H1 (cell line): Measurements from ENCODE around the gene CDH11. TPM values are rescaled to one million over a fixed set of nuclear protein-coding genes. Genes with fewer than 3 reads are reported as not detected.

Experiments used
- CTCF ChIA-PET: fragments of 300-600 bp; sonication (Branson Sonifier 250); formaldehyde crosslinking; loops from one replicate; lab custom pipeline; 2021; ENCODE audit not compliant: partially characterized antibody; lab: Charles Lee
- POLR2A ChIA-PET: fragments of 300-600 bp; sonication (Branson Sonifier 250); formaldehyde crosslinking; loops from one replicate; lab custom pipeline; 2021; ENCODE audit warnings: inconsistent platforms; ENCODE audit not compliant: partially characterized antibody; lab: Charles Lee
- DNase-seq, 2 experiments: peaks; one replicate each; pipeline versions ENCODE4 v3.0.0 to v3.0.0-alpha.2; 2010 to 2022; ENCODE audit warnings: low spot score in 2 of 2, low read depth in 1 of 2, mixed read lengths in 1 of 2
- FAIRE-seq: peaks from 2 replicates; lab custom pipeline; 2011; peaks lifted over from hg19 to GRCh38; lab: Jason Lieb, UNC
- H2AFZ ChIP-seq: 2 replicates; pipeline ENCODE4 v1.8.1; 2012; ENCODE audit warnings: low read length, inconsistent platforms
- H2AK5ac ChIP-seq: 2 replicates; pipeline ENCODE4 v1.6.1; 2013; ENCODE audit warnings: low read depth, low read length
- H2BK120ac ChIP-seq: replicated peaks from 2 replicates; pipeline ENCODE3; 2013; ENCODE audit warnings: low read depth, low read length, inconsistent platforms
- H2BK12ac ChIP-seq: 2 replicates; pipeline ENCODE4 v1.6.1; 2013; ENCODE audit warnings: low read depth, low read length
- H2BK15ac ChIP-seq: 2 replicates; pipeline ENCODE4 v1.6.1; 2013; ENCODE audit warnings: low read length
- H2BK20ac ChIP-seq: 2 replicates; pipeline ENCODE4 v1.6.1; 2013; ENCODE audit warnings: low read length
- H2BK5ac ChIP-seq: 2 replicates; pipeline ENCODE4 v1.6.1; 2013; ENCODE audit warnings: low read depth, low read length
- H3K14ac ChIP-seq: 2 replicates; pipeline ENCODE4 v1.6.1; 2013; ENCODE audit warnings: inconsistent platforms; ENCODE audit not compliant: insufficient read length
- H3K18ac ChIP-seq: 2 replicates; pipeline ENCODE4 v1.6.1; 2013; ENCODE audit warnings: low read length; ENCODE audit errors: extremely low read depth
- H3K23ac ChIP-seq: 2 replicates; pipeline ENCODE4 v1.6.1; 2013; ENCODE audit warnings: inconsistent platforms; ENCODE audit not compliant: insufficient read length
- H3K23me2 ChIP-seq: 2 replicates; pipeline ENCODE4 v1.6.1; 2013; ENCODE audit warnings: low read depth, low read length
- H3K27ac ChIP-seq: 2 replicates; pipeline ENCODE4 v1.6.1; 2011; ENCODE audit warnings: low read depth, low read length, inconsistent platforms
- H3K27me3 ChIP-seq, 4 experiments: replicated peaks in 1 of 4; 1 replicate in 1 of 4; 2 replicates in 3 of 4; pipeline versions ENCODE4 v1.6.1 to v1.8.1; 2011 to 2013; ENCODE audit warnings: low read length in 3 of 4, mild to moderate bottlenecking in 3 of 4, inconsistent platforms in 2 of 4, mixed read lengths in 2 of 4, moderate library complexity in 1 of 4; ENCODE audit not compliant: control insufficient read depth in 3 of 4, insufficient read depth in 3 of 4; ENCODE audit errors: extremely low read depth in 1 of 4
- H3K36me3 ChIP-seq, 4 experiments: 2 replicates each; pipeline versions ENCODE4 v1.6.1 to v1.8.1; 2011 to 2013; ENCODE audit warnings: mild to moderate bottlenecking in 4 of 4, low read length in 3 of 4, moderate library complexity in 2 of 4, control low read depth in 1 of 4, inconsistent platforms in 1 of 4; ENCODE audit not compliant: insufficient read depth in 4 of 4, control insufficient read depth in 2 of 4
- H3K4ac ChIP-seq: replicated peaks from 2 replicates; pipeline ENCODE3; 2013; ENCODE audit warnings: low read length, low read depth, mixed read lengths, inconsistent platforms; ENCODE audit not compliant: insufficient read length
- H3K4me1 ChIP-seq, 4 experiments: replicated peaks in 1 of 4; 1 replicate in 1 of 4; 2 replicates in 3 of 4; pipeline versions ENCODE4 v1.6.1 to v1.8.1; 2011 to 2013; ENCODE audit warnings: low read length in 3 of 4, inconsistent platforms in 2 of 4, mixed read lengths in 1 of 4; ENCODE audit not compliant: insufficient read depth in 4 of 4, control insufficient read depth in 3 of 4
- H3K4me2 ChIP-seq, 2 experiments: 2 replicates each; pipeline versions ENCODE4 v1.6.1 to v1.8.1; 2011 to 2013; ENCODE audit warnings: low read depth in 2 of 2, low read length in 2 of 2, control low read depth in 1 of 2, inconsistent platforms in 1 of 2, mild to moderate bottlenecking in 1 of 2; ENCODE audit not compliant: insufficient read depth in 1 of 2
- H3K4me3 ChIP-seq, 4 experiments: fragments of 200-600, 300-600 bp in 1 of 4; sonication (generic), shearing (Covaris generic), sonication (Bioruptor Twin) in 1 of 4; 2 replicates each; pipeline versions ENCODE4 v1.5.1 to v1.8.1; 2011 to 2016; ENCODE audit warnings: low read length in 4 of 4, low read depth in 3 of 4, control low read depth in 2 of 4, inconsistent platforms in 2 of 4, mild to moderate bottlenecking in 2 of 4, mixed read lengths in 1 of 4, moderate library complexity in 1 of 4; ENCODE audit not compliant: insufficient read depth in 2 of 4; ENCODE audit errors: extremely low read depth in 1 of 4
- H3K56ac ChIP-seq: replicated peaks from 2 replicates; pipeline ENCODE3; 2013; ENCODE audit warnings: low read depth, mild to moderate bottlenecking, mixed read lengths, low read length, inconsistent platforms; ENCODE audit not compliant: insufficient read length
- H3K79me1 ChIP-seq: 2 replicates; pipeline ENCODE4 v1.6.1; 2013; ENCODE audit warnings: low read depth, low read length, control low read depth
- H3K79me2 ChIP-seq, 2 experiments: 2 replicates each; pipeline versions ENCODE4 v1.6.1 to v1.8.1; 2012 to 2013; ENCODE audit warnings: low read length in 2 of 2, mild to moderate bottlenecking in 2 of 2, inconsistent platforms in 1 of 2; ENCODE audit not compliant: insufficient read depth in 2 of 2, control insufficient read depth in 1 of 2
- H3K9ac ChIP-seq, 4 experiments: replicated peaks in 1 of 4; 1 replicate in 1 of 4; 2 replicates in 3 of 4; pipeline versions ENCODE4 v1.6.1 to v1.8.1; 2011 to 2013; ENCODE audit warnings: low read depth in 3 of 4, low read length in 3 of 4, control low read depth in 2 of 4, mild to moderate bottlenecking in 2 of 4, moderate library complexity in 2 of 4, inconsistent platforms in 1 of 4; ENCODE audit errors: extremely low read depth in 1 of 4
- H3K9me3 ChIP-seq, 2 experiments: 2 replicates each; pipeline versions ENCODE4 v1.6.1 to v1.8.1; 2012 to 2013; ENCODE audit warnings: mild to moderate bottlenecking in 2 of 2, moderate library complexity in 2 of 2, control low read depth in 1 of 2, inconsistent platforms in 1 of 2, low read depth in 1 of 2, low read length in 1 of 2, mixed read lengths in 1 of 2; ENCODE audit not compliant: insufficient read depth in 2 of 2
- H4K20me1 ChIP-seq, 2 experiments: replicated peaks in 1 of 2; 2 replicates each; pipeline versions ENCODE3 to v1.8.1; 2011 to 2013; ENCODE audit warnings: inconsistent platforms in 2 of 2, low read length in 2 of 2, mild to moderate bottlenecking in 1 of 2; ENCODE audit not compliant: insufficient read depth in 2 of 2, control insufficient read depth in 1 of 2
- H4K5ac ChIP-seq: 2 replicates; pipeline ENCODE4 v1.6.1; 2013; ENCODE audit warnings: low read length, low read depth, mixed read lengths, inconsistent platforms; ENCODE audit not compliant: insufficient read length
- H4K8ac ChIP-seq: 2 replicates; pipeline ENCODE4 v1.8.0; 2013; ENCODE audit warnings: mild to moderate bottlenecking, moderate library complexity, low read length, inconsistent platforms; ENCODE audit not compliant: insufficient read depth; ENCODE audit errors: extremely low read depth
- H4K91ac ChIP-seq: replicated peaks from 2 replicates; pipeline ENCODE3; 2013; ENCODE audit warnings: low read length, mixed read lengths, inconsistent platforms; ENCODE audit not compliant: insufficient read length
- CREB1 ChIP-seq: IDR thresholded peaks from 2 replicates; pipeline ENCODE4 v1.6.1; 2012; ENCODE audit warnings: inconsistent platforms
- WGBS, 2 experiments: shearing (Covaris generic) in 1 of 2; methylation state at CpG; one replicate each; pipeline versions ENCODE4 v1.1.6 to v1.1.7; 2013 to 2015; ENCODE audit warnings: low lambda C conversion rate in 2 of 2, mixed read lengths in 2 of 2, inconsistent platforms in 1 of 2, low coverage in 1 of 2, missing lambda C conversion rate in 1 of 2; ENCODE audit not compliant: insufficient replicate concordance in 2 of 2, insufficient coverage in 1 of 2, insufficient read length in 1 of 2; ENCODE audit errors: extremely low coverage in 1 of 2, missing lambda C conversion rate in 1 of 2; 5-methylcytosine and 5-hydroxymethylcytosine counted together
- polyA plus RNA-seq, 7 experiments: library from polyadenylated mRNA; depleted of rRNA in 3 of 7; stranded (reverse) in 5 of 7; unstranded in 2 of 7; fragments of >200 nt in 5 of 7; fragments of 200-250 nt in 2 of 7; gene quantifications; 1 replicate in 5 of 7; 2 replicates in 1 of 7; 4 replicates in 1 of 7; pipeline versions ENCODE4 v1.2.1 to v1.2.3, GENCODE V29; 2011 to 2013; ENCODE audit warnings: missing spikeins in 2 of 7, mixed read lengths in 2 of 7
- total RNA-seq: library from RNA; stranded (reverse); fragmentation: NEBNext Ultra II Directional; extraction: Animal tissue kit (Norgen Biotek cat#: 25700); gene quantifications from 2 replicates; pipeline ENCODE4 v1.2.1, GENCODE V29; 2021

Gene CDH11
- total and polyA plus RNA-seq, 2 of the 8 experiments (the other 6 are each of a cell fraction or from before 2014, with no cell fraction given) = 3.3 to 8.4 TPM

- H2BK120ac ChIP-seq = no peak overlapping the region
- H4K5ac ChIP-seq = no peak overlapping the region
- POLR2A ChIA-PET = no interaction called here
- H3K27me3 ChIP-seq = no peaks in the 10 kb centered on the region
- H2BK5ac ChIP-seq = no peak overlapping the region
- H3K36me3 ChIP-seq = no peaks in the 10 kb centered on the region
- no peak overlapping the region for H3K18ac ChIP-seq
- no peak overlapping the region for H3K4me3 ChIP-seq
- no peak overlapping the region for H3K9ac ChIP-seq
- no peaks in the 10 kb centered on the region for H3K23me2 ChIP-seq
- 94% methylated on average over 24 of the region's 24 CpGs; no CpG with 5 or more reads in 1 of the 2 experiments for WGBS, 2 experiments
- no peak overlapping the region for H3K56ac ChIP-seq
- CTCF ChIA-PET = no interaction called here
- H2AFZ ChIP-seq = no peak overlapping the region
- H3K4ac ChIP-seq = no peak overlapping the region
- no peak overlapping the region; the same call in 1 of the 2 replicates for H2BK20ac ChIP-seq
- no peaks in the 10 kb centered on the region for H3K79me1 ChIP-seq
- no peak overlapping the region for H3K23ac ChIP-seq
- no peak overlapping the region for H4K91ac ChIP-seq
- no peak for DNase-seq
- H3K27ac ChIP-seq = no peak overlapping the region
- H3K14ac ChIP-seq = no peak overlapping the region
- no peak overlapping the region for H2BK12ac ChIP-seq
- H3K9me3 ChIP-seq = no peaks in the 10 kb centered on the region
- no peak for FAIRE-seq
- no peak overlapping the region for H3K4me2 ChIP-seq
- 0 out of 2 replicates have a peak overlapping the region, but pooled peaks have one; percentile 6 for H4K8ac ChIP-seq
- no peaks in the 10 kb centered on the region for H3K4me1 ChIP-seq
- H2AK5ac ChIP-seq = no peak overlapping the region
- H3K79me2 ChIP-seq = no peaks in the 10 kb centered on the region
- no peak for TF ChIP-seq CREB1
- no peak overlapping the region for H2BK15ac ChIP-seq
- no peaks in the 10 kb centered on the region for H4K20me1 ChIP-seq
Measured at GRCh38 chr16:65071433-65072311, 50.2 kb downstream of the CDH11 start.
